Measurements from ENCODE around the gene PPP1R13L.

GRCh38 chr19:45358213-45358792 is 46.6 kb downstream of the PPP1R13L start:
- TF ChIP-seq CTCF (conservative IDR thresholded peaks at IDR 0.05; ENCODE audit: low read depth, low read length) (no peak), EZH2 (IDR thresholded peaks at IDR 0.05; ENCODE audit: low read length, unreplicated experiment) (no peak), EZH2phosphoT487 (IDR thresholded peaks at IDR 0.05; ENCODE audit: borderline replicate concordance, low read length) (no peak)
